Activated naive CD8-positive, alpha-beta T cell treated with anti-CD3 and anti-CD28 coated beads, Interleukin-2, amount 10 ng/mL, durations not matched to agents 7 days and 5 days (primary cell): ENCODE results near the gene PLXNA1. TPM values are rescaled to one million over a fixed set of nuclear protein-coding genes. Genes with fewer than 3 reads are reported as not detected.

ENCODE experiments used
- ATAC-seq: fragments of 150-1000 bp; cut with Tn5 transposase; one replicate; pipeline ENCODE4 v1.10.0; 2021; ENCODE audit warnings: low read depth, moderate library complexity
- POLR2A ChIA-PET: fragments of 350-600 bp; sonication (Branson Sonifier 250); formaldehyde crosslinking; loops from one replicate; lab custom pipeline; 2021; ENCODE audit warnings: antibody characterized with exemption; lab: Charles Lee
- DNase-seq: peaks from one replicate; pipeline ENCODE4 v3.0.0; 2021
- H3K27ac Mint-ChIP-seq: one replicate; pipeline ENCODE4 v1.8.0; 2022; ENCODE audit warnings: mild to moderate bottlenecking, mixed read lengths
- H3K27me3 Mint-ChIP-seq: one replicate; pipeline ENCODE4 v1.8.0; 2022; ENCODE audit warnings: mild to moderate bottlenecking, moderate library complexity, mixed read lengths
- H3K36me3 Mint-ChIP-seq: one replicate; pipeline ENCODE4 v1.8.0; 2021; ENCODE audit warnings: mild to moderate bottlenecking, mixed read lengths
- H3K4me1 Mint-ChIP-seq: one replicate; pipeline ENCODE4 v1.8.0; 2021; ENCODE audit warnings: mixed read lengths
- H3K4me3 Mint-ChIP-seq: one replicate; pipeline ENCODE4 v1.8.0; 2022; ENCODE audit warnings: mild to moderate bottlenecking, moderate library complexity, mixed read lengths
- H3K9me3 Mint-ChIP-seq: one replicate; pipeline ENCODE4 v1.8.0; 2021; ENCODE audit warnings: mixed read lengths
- total RNA-seq, 2 experiments: library from RNA; stranded (reverse); gene quantifications; one replicate each; pipeline ENCODE4 v1.2.3, GENCODE V29; 2021

The PLXNA1 gene
- total RNA-seq, 2 experiments from 2014 or later: 5.7 to 5.8 TPM

- H3K27ac Mint-ChIP-seq: no peak overlapping the region
- ATAC-seq (no peak), DNase-seq (no peak)
- no peak overlapping the region for H3K4me3 Mint-ChIP-seq
- H3K27me3 Mint-ChIP-seq: no peaks in the 10 kb centered on the region
- H3K36me3 Mint-ChIP-seq: no peaks in the 10 kb centered on the region
- H3K4me1 Mint-ChIP-seq: peaks cover 2% of the 10 kb centered on the region
- POLR2A ChIA-PET: no interaction called here
- no peaks in the 10 kb centered on the region for H3K9me3 Mint-ChIP-seq
These were observed 42.5 kb downstream of the PLXNA1 start for GRCh38 chr3:127025456-127025855.

GRCh38 chr3:127026036-127026435, 43.1 kb downstream of the PLXNA1 start:
- Mint-ChIP-seq H3K27me3 (no peaks in the 10 kb centered on the region), H3K9me3 (no peaks in the 10 kb centered on the region), H3K27ac (no peak overlapping the region), H3K4me1 (peaks cover 2% of the 10 kb centered on the region), H3K4me3 (no peak overlapping the region), H3K36me3 (no peaks in the 10 kb centered on the region)
- POLR2A ChIA-PET: no interaction called here
- DNase-seq (no peak), ATAC-seq (no peak)

GRCh38 chr3:127026661-127027060, 43.7 kb downstream of the PLXNA1 start:
- H3K27me3 Mint-ChIP-seq: no peaks in the 10 kb centered on the region
- H3K4me3 Mint-ChIP-seq: no peak overlapping the region
- H3K27ac Mint-ChIP-seq: no peak overlapping the region
- ATAC-seq (no peak), DNase-seq (no peak)
- H3K36me3 Mint-ChIP-seq: no peaks in the 10 kb centered on the region
- POLR2A ChIA-PET: no interaction called here
- H3K4me1 Mint-ChIP-seq: peaks cover 2% of the 10 kb centered on the region
- no peaks in the 10 kb centered on the region for H3K9me3 Mint-ChIP-seq

GRCh38 chr3:127027061-127027735, 44.3 kb downstream of the PLXNA1 start:
- peaks cover 2% of the 10 kb centered on the region for H3K4me1 Mint-ChIP-seq
- H3K9me3 Mint-ChIP-seq: no peaks in the 10 kb centered on the region
- DNase-seq (no peak), ATAC-seq (no peak)
- POLR2A ChIA-PET: no interaction called here
- no peaks in the 10 kb centered on the region for H3K27me3 Mint-ChIP-seq
- H3K4me3 Mint-ChIP-seq: no peak overlapping the region
- no peaks in the 10 kb centered on the region for H3K36me3 Mint-ChIP-seq
- no peak overlapping the region for H3K27ac Mint-ChIP-seq

GRCh38 chr3:127027811-127028548, 45.1 kb downstream of the PLXNA1 start:
- POLR2A ChIA-PET: no interaction called here
- no peak for DNase-seq
- Mint-ChIP-seq H3K27me3 (no peaks in the 10 kb centered on the region), H3K4me3 (no peak overlapping the region), H3K27ac (no peak overlapping the region), H3K4me1 (peaks cover 2% of the 10 kb centered on the region), H3K9me3 (no peaks in the 10 kb centered on the region), H3K36me3 (no peaks in the 10 kb centered on the region)
- ATAC-seq: no peak

GRCh38 chr3:127028781-127029657, 46.1 kb downstream of the PLXNA1 start:
- ATAC-seq (no peak), DNase-seq (no peak)
- no peaks in the 10 kb centered on the region for H3K27me3 Mint-ChIP-seq
- no peaks in the 10 kb centered on the region for H3K9me3 Mint-ChIP-seq
- H3K27ac Mint-ChIP-seq: no peak overlapping the region
- no peaks in the 10 kb centered on the region for H3K36me3 Mint-ChIP-seq
- POLR2A ChIA-PET: no interaction called here
- H3K4me1 Mint-ChIP-seq: peaks cover 2% of the 10 kb centered on the region
- H3K4me3 Mint-ChIP-seq: no peak overlapping the region

- Mint-ChIP-seq H3K9me3 (no peaks in the 10 kb centered on the region), H3K4me3 (no peak overlapping the region), H3K36me3 (no peaks in the 10 kb centered on the region), H3K27ac (no peak overlapping the region), H3K27me3 (no peaks in the 10 kb centered on the region), H3K4me1 (peaks cover 2% of the 10 kb centered on the region)
- POLR2A ChIA-PET: no interaction called here
- ATAC-seq (no peak), DNase-seq (no peak)
These were observed 47.0 kb downstream of the PLXNA1 start for GRCh38 chr3:127029658-127030507.

- no peak overlapping the region for H3K4me3 Mint-ChIP-seq
- no peaks in the 10 kb centered on the region for H3K9me3 Mint-ChIP-seq
- H3K27me3 Mint-ChIP-seq: no peaks in the 10 kb centered on the region
- H3K4me1 Mint-ChIP-seq: peaks cover under 1% of the 10 kb centered on the region
- no peaks in the 10 kb centered on the region for H3K36me3 Mint-ChIP-seq
- DNase-seq (no peak), ATAC-seq (no peak)
- POLR2A ChIA-PET: no interaction called here
- H3K27ac Mint-ChIP-seq: no peak overlapping the region
These were observed 47.8 kb downstream of the PLXNA1 start for GRCh38 chr3:127030508-127031412.

- H3K4me1 Mint-ChIP-seq: no peaks in the 10 kb centered on the region
- POLR2A ChIA-PET: no interaction called here
- no peaks in the 10 kb centered on the region for H3K27me3 Mint-ChIP-seq
- no peak overlapping the region for H3K4me3 Mint-ChIP-seq
- DNase-seq (no peak), ATAC-seq (no peak)
- no peaks in the 10 kb centered on the region for H3K9me3 Mint-ChIP-seq
- H3K36me3 Mint-ChIP-seq: no peaks in the 10 kb centered on the region
- no peak overlapping the region for H3K27ac Mint-ChIP-seq
These were observed 48.5 kb downstream of the PLXNA1 start for GRCh38 chr3:127031413-127031810.

GRCh38 chr3:127031845-127032244, 48.9 kb downstream of the PLXNA1 start:
- no peaks in the 10 kb centered on the region for H3K27me3 Mint-ChIP-seq
- POLR2A ChIA-PET: no interaction called here
- H3K4me1 Mint-ChIP-seq: no peaks in the 10 kb centered on the region
- no peak overlapping the region for H3K27ac Mint-ChIP-seq
- H3K9me3 Mint-ChIP-seq: no peaks in the 10 kb centered on the region
- H3K4me3 Mint-ChIP-seq: no peak overlapping the region
- no peaks in the 10 kb centered on the region for H3K36me3 Mint-ChIP-seq
- DNase-seq (no peak), ATAC-seq (no peak)

- DNase-seq (no peak), ATAC-seq (no peak)
- Mint-ChIP-seq H3K36me3 (no peaks in the 10 kb centered on the region), H3K4me1 (no peaks in the 10 kb centered on the region), H3K27ac (no peak overlapping the region), H3K9me3 (no peaks in the 10 kb centered on the region), H3K27me3 (no peaks in the 10 kb centered on the region), H3K4me3 (no peak overlapping the region)
- POLR2A ChIA-PET: no interaction called here
These were observed 49.5 kb downstream of the PLXNA1 start for GRCh38 chr3:127032296-127032990.
